ENCODE measurements around the gene SPINK4. TPM values are rescaled to one million over a fixed set of nuclear protein-coding genes. Genes with fewer than 3 reads are reported as not detected.

Gene SPINK4
- total and polyA plus RNA-seq, 9 donors = not detected

GRCh38 chr9:33289936-33290246, 49.9 kb downstream of the SPINK4 start:
- intact Hi-C loops (cut with DNase I) = loop anchor here in 1 of 4 donors (10.0 kb wide), 1 partner anchor 175 kb away; no protein-coding TSS in a partner anchor
- H3K27me3 ChIP-seq = no peaks in the 10 kb centered on the region
- H3K36me3 ChIP-seq = no peaks in the 10 kb centered on the region
- peak overlapping the region; percentile 82 to 89 for H3K27ac ChIP-seq
- 0 to 2% (median 0%) methylated on average over 14 of the region's 14 CpGs for WGBS, 3 donors
- no peak for TF ChIP-seq CTCF (IDR thresholded peaks at IDR 0.05)
- DNase-seq = no peak
- peak overlapping the region; percentile 96 for H3K4me3 ChIP-seq
- H3K4me1 ChIP-seq (ENCODE audit: insufficient read depth) = peaks cover 6% of the 10 kb centered on the region
- H3K9me3 ChIP-seq = no peaks in the 10 kb centered on the region

- H3K4me1 ChIP-seq (ENCODE audit: insufficient read depth) = peaks cover 8% of the 10 kb centered on the region
- H3K36me3 ChIP-seq = no peaks in the 10 kb centered on the region
- H3K4me3 ChIP-seq = peak within 1 kb of the TSS; percentile 96
- intact Hi-C loops (cut with DNase I) = no loop called here
- peak within 1 kb of the TSS; percentile 82 to 89 for H3K27ac ChIP-seq
- no peaks in the 10 kb centered on the region for H3K27me3 ChIP-seq
- TF ChIP-seq EP300 (IDR thresholded peaks at IDR 0.05) = peak; percentile 67
- no peak for TF ChIP-seq CTCF (IDR thresholded peaks at IDR 0.05)
- peak; percentile 90 for TF ChIP-seq POLR2A (IDR thresholded peaks at IDR 0.05)
- 0% methylated on average over 48 to 63 of the region's 63 CpGs for WGBS, 3 donors
- no peaks in the 10 kb centered on the region for H3K9me3 ChIP-seq
- DNase-seq = peak; percentile 98 to 99 (median 99)
Observed at GRCh38 chr9:33290247-33291030, 50.5 kb downstream of the SPINK4 start, which contains the start of gene NFX1. TSS of gene NFX1 (plus strand) at chr9:33290516. CDS start at chr9:33290573, 57 bp downstream.

GRCh38 chr9:33291031-33291397, 51.0 kb downstream of the SPINK4 start:
- no peak for DNase-seq
- Histone ChIP-seq H3K9me3 (no peaks in the 10 kb centered on the region), H3K36me3 (no peaks in the 10 kb centered on the region), H3K27ac (peak overlapping the region; percentile 82 to 89), H3K4me1 (ENCODE audit: insufficient read depth) (peaks cover 8% of the 10 kb centered on the region), H3K4me3 (peak overlapping the region; percentile 96), H3K27me3 (no peaks in the 10 kb centered on the region)
- intact Hi-C loops (cut with DNase I) = no loop called here
- no peak for TF ChIP-seq CTCF (IDR thresholded peaks at IDR 0.05)
- WGBS, 3 donors = 3 to 10% (median 4%) methylated on average over 7 of the region's 7 CpGs

GRCh38 chr9:33291901-33292300, 51.9 kb downstream of the SPINK4 start:
- Histone ChIP-seq H3K4me3 (no peak overlapping the region), H3K27ac (no peak overlapping the region), H3K27me3 (no peaks in the 10 kb centered on the region), H3K4me1 (ENCODE audit: insufficient read depth) (peaks cover 8% of the 10 kb centered on the region), H3K9me3 (no peaks in the 10 kb centered on the region), H3K36me3 (no peaks in the 10 kb centered on the region)
- DNase-seq = no peak
- intact Hi-C loops (cut with DNase I) = no loop called here
- WGBS, 3 donors = 78 to 92% (median 88%) methylated on average over 5 of the region's 5 CpGs
- TF ChIP-seq EP300 (IDR thresholded peaks at IDR 0.05) (no peak), POLR2A (IDR thresholded peaks at IDR 0.05) (no peak), CTCF (IDR thresholded peaks at IDR 0.05) (no peak)
